Right ventricle myocardium inferior (tissue), 1 donor: ENCODE measurements around the gene ITGA2. TPM values are rescaled to one million over a fixed set of nuclear protein-coding genes. Genes with fewer than 3 reads are reported as not detected.
"Not testable (repeated sequence)": the region's sequence is repeated elsewhere in the genome, so short reads cannot be mapped to it uniquely, and the experiment has no call there.

ENCODE experiments used
- ATAC-seq: fragments of 200-7000 bp; cut with Tn5 transposase; one replicate; pipeline ENCODE4 v1.9.1; 2020; ENCODE audit warnings: mild to moderate bottlenecking, moderate library complexity
- DNase-seq: peaks from one replicate; pipeline ENCODE4 v3.0.0; 2021; ENCODE audit errors: missing footprints
- intact Hi-C: fragments of 100-400 bp; cut with DNase I; formaldehyde crosslinking; loops from one replicate; pipeline ENCODE4 v1.11.0; 2022
- total RNA-seq: library from RNA; stranded (reverse); fragmentation: NEBNext Ultra II Directional; extraction: Animal tissue kit (Norgen Biotek cat#: 25700); gene quantifications from one replicate; pipeline ENCODE4 v1.2.1, GENCODE V29; 2021
- donor health status: DM: no; HTN: yes; CAD: no; lungs with severe emphysema.

ITGA2 gene
- total RNA-seq, 1 donor from 2014 or later = 0.78 TPM

- ATAC-seq (peak; percentile 100), DNase-seq (peak; percentile 95)
- intact Hi-C loops = loop anchor here (10.0 kb wide), 1 partner anchor 315 kb away; no protein-coding TSS in a partner anchor
Measured at GRCh38 chr5:53109443-53110127, 120.4 kb downstream of the ITGA2 start, which contains the start of gene MOCS2. TSS of gene MOCS2 (minus strand) at chr5:53109757. CDS start at chr5:53107174, 2,583 bp downstream.

GRCh38 chr5:53110156-53110555 lies 121.0 kb downstream of the ITGA2 start:
- ATAC-seq = peak; percentile 4
- no peak for DNase-seq
- intact Hi-C loops = no loop called here

- intact Hi-C loops = no loop called here
- no peak for ATAC-seq
Measured at GRCh38 chr5:53111139-53111538, 122.0 kb downstream of the ITGA2 start.

GRCh38 chr5:53112307-53112706 lies 123.2 kb downstream of the ITGA2 start:
- intact Hi-C loops, ATAC-seq, DNase-seq: not testable (repeated sequence)

More at GRCh38 chr5:53111139-53111538, 122.0 kb downstream of the ITGA2 start:
- no peak for DNase-seq

GRCh38 chr5:53112909-53113308 lies 123.8 kb downstream of the ITGA2 start:
- DNase-seq = no peak
- ATAC-seq = no peak
- intact Hi-C loops = no loop called here

- intact Hi-C loops = no loop called here
- ATAC-seq (no peak), DNase-seq (no peak)
Measured at GRCh38 chr5:53113947-53114346, 124.8 kb downstream of the ITGA2 start.

GRCh38 chr5:53114988-53115387 lies 125.8 kb downstream of the ITGA2 start:
- intact Hi-C loops = no loop called here
- DNase-seq (no peak), ATAC-seq (no peak)

- ATAC-seq = no peak
- intact Hi-C loops = no loop called here
- DNase-seq = no peak
Measured at GRCh38 chr5:53116597-53116996, 127.4 kb downstream of the ITGA2 start.

- intact Hi-C loops = no loop called here
- ATAC-seq (no peak), DNase-seq (no peak)
Measured at GRCh38 chr5:53118879-53119278, 129.7 kb downstream of the ITGA2 start.

- DNase-seq = no peak
- intact Hi-C loops = loop anchor here (5.0 kb wide), 1 partner anchor 1107 kb away; no protein-coding TSS in a partner anchor
Measured at GRCh38 chr5:53120165-53120564, 131.0 kb downstream of the ITGA2 start.

GRCh38 chr5:53123702-53124101 lies 134.6 kb downstream of the ITGA2 start:
- intact Hi-C loops = loop anchor here (5.0 kb wide), 1 partner anchor 1104 kb away; no protein-coding TSS in a partner anchor
- DNase-seq (no peak), ATAC-seq (no peak)

More at GRCh38 chr5:53120165-53120564, 131.0 kb downstream of the ITGA2 start:
- ATAC-seq = no peak

GRCh38 chr5:53126521-53126920 lies 137.4 kb downstream of the ITGA2 start:
- DNase-seq (no peak), ATAC-seq (no peak)
- intact Hi-C loops = no loop called here

GRCh38 chr5:53127107-53127506 lies 138.0 kb downstream of the ITGA2 start:
- ATAC-seq = no peak
- intact Hi-C loops = no loop called here

GRCh38 chr5:53128481-53128880 lies 139.3 kb downstream of the ITGA2 start:
- intact Hi-C loops = no loop called here
- no peak for ATAC-seq
- DNase-seq = no peak

More at GRCh38 chr5:53127107-53127506, 138.0 kb downstream of the ITGA2 start:
- no peak for DNase-seq

GRCh38 chr5:53130266-53130665 lies 141.1 kb downstream of the ITGA2 start:
- DNase-seq = no peak
- ATAC-seq = peak; percentile 48
- intact Hi-C loops = no loop called here

GRCh38 chr5:53133020-53133419 lies 143.9 kb downstream of the ITGA2 start:
- no peak for DNase-seq
- ATAC-seq = no peak
- intact Hi-C loops = no loop called here

Other genes starting within 250 kb of the ITGA2 start
- 29.9 TPM for gene ITGA1, start 201.4 kb upstream of the ITGA2 start, total RNA-seq
- gene PELO, start 201.4 kb upstream of the ITGA2 start, total RNA-seq = 20.5 TPM
- gene MOCS2, start 120.4 kb downstream of the ITGA2 start, total RNA-seq = 93.6 TPM